ENCODE data around the gene NANOGP8.
A peak's percentile ranks its signal among the peaks of the same experiment; 100 is the strongest.
"Not testable (repeated sequence)": the region's sequence is repeated elsewhere in the genome, so short reads cannot be mapped to it uniquely, and the experiment has no call there.

The NANOGP8 gene

GRCh38 chr15:35085176-35085919 lies at the start of gene NANOGP8:
Gene NANOGP8 (minus strand): TSS chr15:35085295. CDS start chr15:35085110, 185 bp downstream.
- H3K4me1 Mint-ChIP-seq, H3K9me3 Mint-ChIP-seq, H3K4me3 Mint-ChIP-seq, H3K27me3 Mint-ChIP-seq, H3K36me3 Mint-ChIP-seq: not testable (repeated sequence)
- peak within 1 kb of the TSS; percentile 68 for H3K27ac Mint-ChIP-seq

- no peak overlapping the region for H3K27ac Mint-ChIP-seq
- peaks cover 5% of the 10 kb centered on the region for H3K9me3 Mint-ChIP-seq
- H3K4me1 Mint-ChIP-seq: no peaks in the 10 kb centered on the region
- no peaks in the 10 kb centered on the region for H3K27me3 Mint-ChIP-seq
- no peaks in the 10 kb centered on the region for H3K36me3 Mint-ChIP-seq
- H3K4me3 Mint-ChIP-seq: no peak overlapping the region
Observed at GRCh38 chr15:35134299-35134698, 49.2 kb upstream of the NANOGP8 start.

- no peaks in the 10 kb centered on the region for H3K4me1 Mint-ChIP-seq
- no peak overlapping the region for H3K27ac Mint-ChIP-seq
- peaks cover 15% of the 10 kb centered on the region for H3K9me3 Mint-ChIP-seq
- H3K27me3 Mint-ChIP-seq: no peaks in the 10 kb centered on the region
- H3K36me3 Mint-ChIP-seq: no peaks in the 10 kb centered on the region
- H3K4me3 Mint-ChIP-seq: no peak overlapping the region
Observed at GRCh38 chr15:35130245-35130644, 45.1 kb upstream of the NANOGP8 start.

- H3K4me1 Mint-ChIP-seq: no peaks in the 10 kb centered on the region
- peaks cover 15% of the 10 kb centered on the region for H3K9me3 Mint-ChIP-seq
- H3K27ac Mint-ChIP-seq: no peak overlapping the region
- H3K4me3 Mint-ChIP-seq: no peak overlapping the region
- H3K36me3 Mint-ChIP-seq: no peaks in the 10 kb centered on the region
- H3K27me3 Mint-ChIP-seq: no peaks in the 10 kb centered on the region
Observed at GRCh38 chr15:35129361-35129760, 44.3 kb upstream of the NANOGP8 start.

- Mint-ChIP-seq H3K27ac (no peak overlapping the region), H3K27me3 (no peaks in the 10 kb centered on the region), H3K36me3 (no peaks in the 10 kb centered on the region), H3K9me3 (peaks cover 15% of the 10 kb centered on the region), H3K4me3 (no peak overlapping the region), H3K4me1 (no peaks in the 10 kb centered on the region)
Observed at GRCh38 chr15:35127717-35128116, 42.6 kb upstream of the NANOGP8 start.

GRCh38 chr15:35126236-35126635 lies 41.1 kb upstream of the NANOGP8 start:
- Mint-ChIP-seq H3K4me1 (no peaks in the 10 kb centered on the region), H3K9me3 (peaks cover 11% of the 10 kb centered on the region), H3K36me3 (peaks cover 2% of the 10 kb centered on the region), H3K27me3 (no peaks in the 10 kb centered on the region), H3K4me3 (no peak overlapping the region), H3K27ac (no peak overlapping the region)

- Mint-ChIP-seq H3K9me3 (peaks cover 11% of the 10 kb centered on the region), H3K4me3 (no peak overlapping the region)
Observed at GRCh38 chr15:35123743-35124142, 38.6 kb upstream of the NANOGP8 start.

GRCh38 chr15:35121611-35122359 lies 36.7 kb upstream of the NANOGP8 start:
- H3K4me1 Mint-ChIP-seq: no peaks in the 10 kb centered on the region
- H3K4me3 Mint-ChIP-seq: no peak overlapping the region
- no peak overlapping the region for H3K27ac Mint-ChIP-seq

More at GRCh38 chr15:35123743-35124142, 38.6 kb upstream of the NANOGP8 start:
- H3K27me3 Mint-ChIP-seq: no peaks in the 10 kb centered on the region
- no peaks in the 10 kb centered on the region for H3K4me1 Mint-ChIP-seq
- peaks cover 5% of the 10 kb centered on the region for H3K36me3 Mint-ChIP-seq
- H3K27ac Mint-ChIP-seq: no peak overlapping the region

GRCh38 chr15:35120173-35120572 lies 35.1 kb upstream of the NANOGP8 start:
- Mint-ChIP-seq H3K27ac (no peak overlapping the region), H3K4me3 (no peak overlapping the region), H3K4me1 (no peaks in the 10 kb centered on the region), H3K36me3 (peaks cover 5% of the 10 kb centered on the region), H3K27me3 (no peaks in the 10 kb centered on the region), H3K9me3 (no peaks in the 10 kb centered on the region)

More at GRCh38 chr15:35121611-35122359, 36.7 kb upstream of the NANOGP8 start:
- peaks cover 5% of the 10 kb centered on the region for H3K36me3 Mint-ChIP-seq
- no peaks in the 10 kb centered on the region for H3K27me3 Mint-ChIP-seq
- H3K9me3 Mint-ChIP-seq: peaks cover 11% of the 10 kb centered on the region

GRCh38 chr15:35118960-35119359 lies 33.9 kb upstream of the NANOGP8 start:
- H3K27me3 Mint-ChIP-seq: no peaks in the 10 kb centered on the region
- no peak overlapping the region for H3K4me3 Mint-ChIP-seq
- H3K27ac Mint-ChIP-seq: no peak overlapping the region
- H3K36me3 Mint-ChIP-seq: peaks cover 5% of the 10 kb centered on the region
- no peaks in the 10 kb centered on the region for H3K4me1 Mint-ChIP-seq
- H3K9me3 Mint-ChIP-seq: no peaks in the 10 kb centered on the region

GRCh38 chr15:35117543-35118265 lies 32.6 kb upstream of the NANOGP8 start:
- no peaks in the 10 kb centered on the region for H3K27me3 Mint-ChIP-seq
- H3K4me1 Mint-ChIP-seq: no peaks in the 10 kb centered on the region
- H3K4me3 Mint-ChIP-seq: no peak overlapping the region
- H3K27ac Mint-ChIP-seq: no peak overlapping the region
- peaks cover 5% of the 10 kb centered on the region for H3K36me3 Mint-ChIP-seq
- no peaks in the 10 kb centered on the region for H3K9me3 Mint-ChIP-seq

- Mint-ChIP-seq H3K4me1 (no peaks in the 10 kb centered on the region), H3K4me3 (no peak overlapping the region), H3K36me3 (peaks cover 3% of the 10 kb centered on the region), H3K27me3 (no peaks in the 10 kb centered on the region), H3K9me3 (no peaks in the 10 kb centered on the region), H3K27ac (no peak overlapping the region)
Observed at GRCh38 chr15:35115155-35115725, 30.1 kb upstream of the NANOGP8 start.

- Mint-ChIP-seq H3K27me3 (no peaks in the 10 kb centered on the region), H3K4me1 (no peaks in the 10 kb centered on the region), H3K27ac (no peak overlapping the region), H3K9me3 (no peaks in the 10 kb centered on the region), H3K36me3 (no peaks in the 10 kb centered on the region), H3K4me3 (no peak overlapping the region)
Observed at GRCh38 chr15:35112346-35112745, 27.3 kb upstream of the NANOGP8 start.

GRCh38 chr15:35111861-35112260 lies 26.8 kb upstream of the NANOGP8 start:
- no peaks in the 10 kb centered on the region for H3K9me3 Mint-ChIP-seq
- H3K27ac Mint-ChIP-seq: no peak overlapping the region
- H3K27me3 Mint-ChIP-seq: no peaks in the 10 kb centered on the region
- no peaks in the 10 kb centered on the region for H3K4me1 Mint-ChIP-seq
- H3K4me3 Mint-ChIP-seq: no peak overlapping the region
- H3K36me3 Mint-ChIP-seq: no peaks in the 10 kb centered on the region

GRCh38 chr15:35108453-35108852 lies 23.4 kb upstream of the NANOGP8 start:
- no peaks in the 10 kb centered on the region for H3K9me3 Mint-ChIP-seq
- no peaks in the 10 kb centered on the region for H3K4me1 Mint-ChIP-seq
- H3K27ac Mint-ChIP-seq: no peak overlapping the region
- H3K4me3 Mint-ChIP-seq: no peak overlapping the region
- H3K36me3 Mint-ChIP-seq: no peaks in the 10 kb centered on the region
- H3K27me3 Mint-ChIP-seq: no peaks in the 10 kb centered on the region
